ENCODE results near the gene CWC27. TPM values are rescaled to one million over a fixed set of nuclear protein-coding genes. Genes with fewer than 3 reads are reported as not detected.
A peak's percentile ranks its signal among the peaks of the same experiment; 100 is the strongest.

CWC27 gene
- total and polyA plus RNA-seq, 3 donors from 2014 or later = 12.4 to 22.9 (median 17.5) TPM

- H3K27ac ChIP-seq = peak overlapping the region in 1 of 2 donors; percentile 91
- H3K27me3 ChIP-seq = no peaks in the 10 kb centered on the region
- WGBS, 2 donors = 51 to 65% methylated on average over 9 of the region's 9 CpGs
- no peaks in the 10 kb centered on the region for H3K9me3 ChIP-seq
- H3K4me1 ChIP-seq = peaks cover 14% of the 10 kb centered on the region
- H3K4me3 ChIP-seq = peak overlapping the region in 1 of 2 donors; percentile 93
- no peaks in the 10 kb centered on the region for H3K36me3 ChIP-seq (ENCODE audit: low read depth, missing control alignments)
- TF ChIP-seq CTCF (IDR thresholded peaks at IDR 0.05) = no peak
- no peak for TF ChIP-seq POLR2A (IDR thresholded peaks at IDR 0.05)
- no peak for DNase-seq
- intact Hi-C loops (cut with DNase I; ENCODE audit: low total_unique reads) = no loop called here
Observed at GRCh38 chr5:65034029-65034812, 265.5 kb downstream of the CWC27 start.

DNA sequence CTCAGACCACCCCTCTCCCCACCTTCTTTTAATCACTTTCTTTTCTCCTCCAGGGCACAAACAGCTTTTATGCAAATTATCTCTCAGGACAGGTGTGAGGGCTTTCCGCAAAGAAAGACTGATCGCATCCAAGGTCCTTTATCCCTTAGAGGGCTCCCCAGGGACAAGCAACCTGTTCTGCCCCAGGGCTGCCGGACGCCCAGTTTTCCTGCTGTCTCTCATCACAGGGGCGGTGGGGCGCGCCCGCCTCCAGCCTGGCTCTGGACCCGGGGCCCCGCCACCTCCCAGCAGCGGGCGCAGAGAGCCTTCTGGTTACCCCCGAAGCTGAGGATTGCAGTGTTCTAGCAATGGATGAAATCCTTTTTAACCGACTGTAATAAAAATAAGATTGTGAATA is 266.1 kb downstream of the CWC27 start:
- Histone ChIP-seq H3K9me3 (no peaks in the 10 kb centered on the region), H3K27ac (peak overlapping the region; percentile 91 to 98), H3K4me3 (peak overlapping the region; percentile 57 to 93), H3K4me1 (peaks cover 14% of the 10 kb centered on the region), H3K27me3 (no peaks in the 10 kb centered on the region), H3K36me3 (ENCODE audit: low read depth, missing control alignments) (no peaks in the 10 kb centered on the region)
- 47 to 52% methylated on average over 8 to 14 of the region's 14 CpGs for WGBS, 2 donors
- DNase-seq = no peak
- TF ChIP-seq CTCF (IDR thresholded peaks at IDR 0.05) = no peak
- intact Hi-C loops (cut with DNase I; ENCODE audit: low total_unique reads) = no loop called here

- Histone ChIP-seq H3K27me3 (no peaks in the 10 kb centered on the region), H3K4me3 (peak overlapping the region; percentile 57 to 93), H3K9me3 (no peaks in the 10 kb centered on the region), H3K36me3 (ENCODE audit: low read depth, missing control alignments) (no peaks in the 10 kb centered on the region), H3K4me1 (peaks cover 14% of the 10 kb centered on the region), H3K27ac (peak overlapping the region; percentile 91 to 98)
- DNase-seq = peak; percentile 90
- intact Hi-C loops (cut with DNase I; ENCODE audit: low total_unique reads) = no loop called here
- WGBS, 2 donors = 1 to 2% methylated on average over 16 to 68 of the region's 68 CpGs
- TF ChIP-seq CTCF (IDR thresholded peaks at IDR 0.05) (no peak), POLR2A (IDR thresholded peaks at IDR 0.05) (no peak)
Observed at GRCh38 chr5:65035211-65036206, 266.8 kb downstream of the CWC27 start.

DNA sequence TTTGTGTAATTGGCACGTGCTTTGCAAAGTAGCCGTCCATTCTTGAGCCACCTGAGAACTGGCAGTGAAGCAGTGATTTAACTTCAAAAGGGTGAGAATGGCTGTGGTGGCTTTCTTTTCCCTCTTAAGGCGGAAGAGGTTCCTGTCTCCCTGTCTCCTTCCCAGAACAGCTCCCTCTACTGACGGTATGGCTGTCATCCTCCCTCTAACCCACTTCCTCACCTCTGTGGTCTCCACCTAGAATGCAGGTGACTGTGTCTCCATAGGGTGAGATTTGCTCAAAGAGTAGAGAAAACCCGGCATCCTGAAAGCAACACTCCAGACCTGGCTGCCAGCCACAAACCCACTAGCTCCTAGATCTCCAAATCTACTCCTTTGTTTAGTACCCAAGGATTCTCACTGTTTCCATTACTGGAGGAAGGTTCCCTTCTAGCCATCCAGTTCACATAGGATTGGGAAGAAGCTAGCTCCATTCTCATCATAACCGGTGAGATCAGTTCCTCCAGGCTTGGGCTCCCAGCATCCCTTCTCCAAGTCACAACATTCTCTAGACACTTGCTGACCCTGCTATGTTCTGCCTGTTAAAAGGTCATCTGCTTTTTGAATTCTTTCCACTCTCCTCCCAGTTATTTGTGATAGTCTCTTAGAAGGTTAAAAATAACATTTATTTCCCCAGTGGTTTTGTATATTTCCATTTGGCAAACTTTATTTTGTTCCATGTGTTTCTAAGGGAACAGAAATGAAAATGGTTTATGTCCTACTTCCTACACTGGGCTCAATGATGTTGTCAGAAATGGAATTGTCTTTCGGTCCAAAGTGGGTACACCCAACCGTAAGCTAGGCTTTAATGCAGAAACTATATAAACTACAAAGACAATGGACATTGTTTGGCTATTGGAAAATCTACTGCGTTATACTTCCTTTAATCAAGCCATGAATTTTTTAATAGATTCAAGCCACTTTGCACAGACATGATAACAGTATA is 269.4 kb downstream of the CWC27 start:
- Histone ChIP-seq H3K4me1 (peaks cover 14% of the 10 kb centered on the region), H3K27ac (peak overlapping the region; percentile 17 to 91), H3K4me3 (no peak overlapping the region)

More for the DNA sequence above, 269.4 kb downstream of the CWC27 start:
- TF ChIP-seq POLR2A (IDR thresholded peaks at IDR 0.05) (no peak), CTCF (IDR thresholded peaks at IDR 0.05) (peak in 1 of 3 experiments; percentile 23)
- intact Hi-C loops (cut with DNase I; ENCODE audit: low total_unique reads) = no loop called here
- no peaks in the 10 kb centered on the region for H3K9me3 ChIP-seq
- DNase-seq = peak; percentile 15
- H3K27me3 ChIP-seq = no peaks in the 10 kb centered on the region
- H3K36me3 ChIP-seq (ENCODE audit: low read depth, missing control alignments) = no peaks in the 10 kb centered on the region
- WGBS, 2 donors = 69 to 72% methylated on average over 9 of the region's 9 CpGs

All from testis (tissue), 3 donors.